ENCODE measurements around the gene CNTNAP5.

CNTNAP5 gene

GRCh38 chr2:124542932-124543640 is 518.0 kb downstream of the CNTNAP5 start:
- H3K4me3 ChIP-seq (ENCODE audit: low read depth, low read length) = no peak overlapping the region
- no peak for TF ChIP-seq CTCF (IDR thresholded peaks at IDR 0.05; ENCODE audit: low read depth, low read length)

GRCh38 chr2:124547700-124548099 is 522.6 kb downstream of the CNTNAP5 start:
- no peak overlapping the region for H3K4me3 ChIP-seq (ENCODE audit: low read depth, low read length)
- no peak for TF ChIP-seq CTCF (IDR thresholded peaks at IDR 0.05; ENCODE audit: low read depth, low read length)

- no peak overlapping the region for H3K4me3 ChIP-seq (ENCODE audit: low read depth, low read length)
- no peak for TF ChIP-seq CTCF (IDR thresholded peaks at IDR 0.05; ENCODE audit: low read depth, low read length)
Observed at GRCh38 chr2:124558277-124558905, 533.3 kb downstream of the CNTNAP5 start.

GRCh38 chr2:124559236-124559635 is 534.1 kb downstream of the CNTNAP5 start:
- no peak overlapping the region for H3K4me3 ChIP-seq (ENCODE audit: low read depth, low read length)
- no peak for TF ChIP-seq CTCF (IDR thresholded peaks at IDR 0.05; ENCODE audit: low read depth, low read length)

GRCh38 chr2:124560592-124561112 is 535.6 kb downstream of the CNTNAP5 start:
- TF ChIP-seq CTCF (IDR thresholded peaks at IDR 0.05; ENCODE audit: low read depth, low read length) = no peak
- H3K4me3 ChIP-seq (ENCODE audit: low read depth, low read length) = no peak overlapping the region

GRCh38 chr2:124561486-124561885 is 536.4 kb downstream of the CNTNAP5 start:
- TF ChIP-seq CTCF (IDR thresholded peaks at IDR 0.05; ENCODE audit: low read depth, low read length) = no peak
- no peak overlapping the region for H3K4me3 ChIP-seq (ENCODE audit: low read depth, low read length)

- no peak for TF ChIP-seq CTCF (IDR thresholded peaks at IDR 0.05; ENCODE audit: low read depth, low read length)
- no peak overlapping the region for H3K4me3 ChIP-seq (ENCODE audit: low read depth, low read length)
Observed at GRCh38 chr2:124563426-124563825, 538.3 kb downstream of the CNTNAP5 start.
